ENCODE data around the gene AFF1.

GRCh38 chr4:87010192-87010591 lies 75.4 kb downstream of the AFF1 start:
- TF ChIP-seq POLR2AphosphoS5 (IDR thresholded peaks at IDR 0.05; ENCODE audit: low read depth, low read length) (no peak), TAF1 (IDR thresholded peaks at IDR 0.05; ENCODE audit: low read depth, low read length) (no peak), POLR2A (IDR thresholded peaks at IDR 0.05; ENCODE audit: low read depth, low read length) (no peak), SPI1 (IDR thresholded peaks at IDR 0.05; ENCODE audit: low read depth, low read length) (no peak)
